GM12892 (cell line): ENCODE results near the gene B3GALT6.

Source experiments
- DNase-seq: peaks from one replicate; pipeline ENCODE4 v3.0.0; 2011; ENCODE audit not compliant: insufficient read length
- FAIRE-seq: peaks from 2 replicates; lab custom pipeline; 2011; peaks lifted over from hg19 to GRCh38; lab: Jason Lieb, UNC
- POLR2A ChIP-seq: IDR thresholded peaks from 2 replicates; pipeline ENCODE4 v1.6.1; 2011; ENCODE audit warnings: low read depth, low read length, control low read depth
- POLR2AphosphoS5 ChIP-seq: IDR thresholded peaks from 2 replicates; pipeline ENCODE4 v1.6.1; 2011; ENCODE audit warnings: low read depth, low read length, control low read depth
- TAF1 ChIP-seq: IDR thresholded peaks from 2 replicates; pipeline ENCODE4 v1.6.1; 2011; ENCODE audit warnings: low read depth, mild to moderate bottlenecking, control low read depth, low read length, borderline replicate concordance

Gene B3GALT6

GRCh38 chr1:1270813-1271212, 38.8 kb downstream of the B3GALT6 start:
- DNase-seq (no peak), FAIRE-seq (no peak)
- TF ChIP-seq POLR2A (no peak), POLR2AphosphoS5 (no peak), TAF1 (no peak)

DNA sequence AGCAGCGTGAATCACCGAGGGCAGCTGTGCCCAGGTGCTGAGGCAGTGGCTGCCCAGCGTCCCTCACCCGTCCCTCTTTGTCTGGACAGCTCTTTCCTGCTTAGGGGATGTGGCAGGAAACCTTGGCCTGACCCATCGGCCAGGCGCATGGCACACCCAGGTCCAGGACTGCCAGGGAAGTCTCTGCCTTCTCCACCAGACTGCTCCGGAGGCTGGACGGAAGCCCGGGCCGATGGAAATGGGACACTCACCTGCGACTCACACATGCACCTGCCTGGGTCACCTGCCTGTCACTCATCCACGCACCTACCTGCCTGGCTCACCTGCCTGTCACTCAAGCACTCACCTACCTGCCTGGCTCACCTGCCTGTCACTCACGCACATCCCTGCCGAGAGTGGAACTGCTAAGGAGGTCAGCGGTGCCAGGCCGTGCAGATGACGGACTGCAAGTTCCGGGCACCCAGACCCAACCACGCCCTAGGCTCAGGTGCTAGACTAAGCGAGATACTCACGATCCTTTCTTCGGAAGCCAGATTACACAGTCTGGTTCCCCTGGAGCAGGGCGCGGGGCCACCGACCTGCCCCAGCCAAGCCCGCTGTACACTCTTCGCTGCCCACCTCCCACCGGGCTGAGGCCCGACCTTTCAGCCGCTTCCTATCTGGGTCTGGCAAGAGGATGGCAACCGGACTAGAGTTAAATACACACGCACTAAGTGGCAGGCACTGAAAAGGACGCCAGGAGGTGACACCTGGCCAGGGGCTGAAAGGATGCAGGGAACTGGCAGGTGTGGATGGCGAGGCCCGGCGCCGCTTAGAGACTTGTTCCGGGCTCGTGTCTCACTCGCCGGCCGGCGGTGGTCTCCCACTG, 40.5 kb downstream of the B3GALT6 start:
- DNase-seq = no peak
- no peak for TF ChIP-seq TAF1
- no peak for TF ChIP-seq POLR2AphosphoS5
- no peak for TF ChIP-seq POLR2A
- FAIRE-seq = peak; percentile 78

GRCh38 chr1:1273209-1273511, 41.1 kb downstream of the B3GALT6 start:
- no peak for DNase-seq
- TF ChIP-seq POLR2AphosphoS5 (no peak), TAF1 (no peak), POLR2A (no peak)
- no peak for FAIRE-seq

DNA sequence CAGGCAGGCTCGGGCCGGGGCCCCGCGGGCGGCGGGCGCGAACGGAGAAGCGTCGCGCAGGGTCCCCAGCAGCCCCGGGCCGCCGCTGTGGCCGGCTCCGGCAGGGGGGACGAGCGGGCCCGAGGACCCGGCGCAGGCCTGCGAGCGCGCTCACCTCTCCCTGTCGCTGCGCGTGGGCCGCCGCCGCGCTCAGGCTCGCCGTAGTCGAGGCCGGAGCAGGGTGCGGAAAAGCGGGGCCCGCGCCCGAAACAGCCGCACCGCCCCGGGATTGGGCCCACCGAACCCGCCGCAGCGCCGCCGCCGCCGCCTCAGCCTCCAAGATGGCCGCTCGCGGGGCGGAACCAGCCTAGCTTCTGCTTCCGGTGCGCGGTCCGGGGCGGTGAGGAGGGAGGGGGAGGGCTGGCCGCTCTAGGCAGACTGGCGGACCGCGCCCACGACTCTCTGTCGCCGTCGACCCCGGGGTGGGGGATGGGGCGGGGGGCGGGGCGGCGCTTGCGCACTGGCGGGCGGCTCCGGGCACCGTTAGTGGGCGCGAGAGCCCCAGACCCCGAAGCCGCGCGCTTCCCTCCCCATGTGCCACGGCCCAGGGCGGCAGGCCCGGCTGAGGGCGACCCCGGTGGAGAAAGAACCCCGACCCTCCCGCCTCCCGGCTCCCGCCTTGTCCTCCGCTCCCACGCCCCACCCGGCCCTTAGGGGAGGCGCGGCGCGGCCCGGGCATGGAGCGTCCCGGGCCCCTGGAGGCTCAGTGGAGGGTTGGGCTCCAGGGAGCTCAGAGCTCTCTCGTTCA, 41.7 kb downstream of the B3GALT6 start, which contains the start of gene UBE2J2:
Gene UBE2J2, minus strand, starts transcription at position 343 of the 787 bp plus-strand sequence. CDS start 5,862 bp downstream, outside the sequence.
- TF ChIP-seq POLR2A (peak; percentile 70; the same call in 1 of the 2 replicates), POLR2AphosphoS5 (no peak), TAF1 (0 out of 2 replicates have a peak, but pooled peaks have one; percentile 38)
- FAIRE-seq (peak; percentile 95), DNase-seq (peak; percentile 98)

DNA sequence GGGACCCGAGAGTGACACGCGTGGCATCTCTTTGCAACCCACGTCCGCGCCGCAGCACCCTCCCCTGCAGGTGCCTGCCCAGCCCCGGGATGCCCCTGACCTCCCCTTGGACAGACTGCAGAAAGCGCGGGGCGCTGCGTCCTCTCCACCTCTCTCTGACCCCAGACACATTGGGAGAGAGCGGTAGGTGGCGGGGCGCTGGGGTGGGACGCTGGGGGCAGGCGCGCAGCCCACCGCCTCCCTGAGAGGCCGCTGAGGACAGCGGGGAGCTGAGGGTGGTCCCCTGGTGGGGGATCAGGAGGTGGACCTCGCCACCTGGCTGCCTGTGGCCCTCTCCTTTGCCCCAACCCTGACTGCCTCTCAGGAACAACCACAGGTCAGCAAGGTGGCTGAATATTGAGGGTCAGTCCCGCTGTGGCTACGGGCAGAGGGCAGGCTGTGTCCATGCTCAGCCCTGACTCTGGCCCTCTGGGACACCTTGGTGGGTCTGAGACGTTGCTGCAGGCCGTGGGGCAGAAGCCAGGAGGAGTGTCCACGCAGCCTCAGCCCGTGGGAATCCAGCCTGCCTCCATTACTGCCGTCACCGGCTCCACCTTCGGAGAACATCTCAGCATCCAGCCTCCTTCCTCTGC, 42.4 kb downstream of the B3GALT6 start:
- peak; percentile 64 for FAIRE-seq
- DNase-seq = no peak
- TF ChIP-seq TAF1 = no peak
- TF ChIP-seq POLR2AphosphoS5 = no peak
- no peak for TF ChIP-seq POLR2A

DNA sequence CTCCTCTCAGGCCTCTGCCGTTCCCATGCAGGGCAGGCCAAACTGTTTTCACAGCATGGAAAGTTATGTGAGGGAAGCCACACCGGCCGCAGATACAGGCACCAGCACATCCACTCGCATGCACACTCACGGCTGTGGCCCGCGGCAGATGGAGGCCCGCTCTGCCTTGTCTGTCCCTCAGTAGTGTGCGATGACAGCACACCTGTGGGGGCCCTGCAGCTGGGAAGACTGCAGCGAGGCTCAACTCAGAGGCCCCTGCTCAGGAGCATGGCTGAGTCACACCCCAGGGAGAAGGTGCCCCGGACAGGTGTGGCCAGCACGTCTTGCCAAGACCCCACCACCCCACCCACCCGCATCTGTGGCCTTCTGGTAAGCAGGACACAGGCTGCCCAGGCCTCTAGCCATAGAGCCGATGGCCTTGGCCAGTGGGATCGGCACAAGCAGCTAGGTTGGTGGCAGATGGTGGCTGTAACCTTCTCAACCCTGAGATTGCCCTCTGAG, 42.9 kb downstream of the B3GALT6 start:
- FAIRE-seq = no peak
- no peak for TF ChIP-seq POLR2AphosphoS5
- no peak for TF ChIP-seq POLR2A
- TF ChIP-seq TAF1 = no peak

DNA sequence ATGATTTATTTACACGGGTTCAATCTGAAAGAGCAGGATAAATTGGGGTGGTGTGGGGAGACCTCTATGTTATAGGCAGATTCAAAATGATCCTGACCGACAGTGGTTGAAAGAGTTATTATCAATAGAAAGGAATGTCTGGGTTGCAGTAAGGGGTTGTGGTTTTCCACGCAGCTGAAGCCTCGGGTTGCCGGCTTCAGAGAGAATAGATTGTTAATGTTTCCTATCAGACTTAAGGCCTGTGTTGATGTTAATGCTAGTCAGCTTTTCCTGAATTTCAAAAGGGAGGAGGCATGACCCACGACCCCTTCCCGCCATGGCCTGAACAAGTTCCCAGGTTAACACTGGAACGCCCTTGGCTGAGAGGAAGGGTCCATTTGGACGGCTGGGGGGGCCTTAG, 43.8 kb downstream of the B3GALT6 start:
- FAIRE-seq = no peak
- DNase-seq = no peak
- no peak for TF ChIP-seq POLR2A
- TF ChIP-seq POLR2AphosphoS5 = no peak
- no peak for TF ChIP-seq TAF1

More for the DNA sequence above, 42.9 kb downstream of the B3GALT6 start:
- DNase-seq = no peak

DNA sequence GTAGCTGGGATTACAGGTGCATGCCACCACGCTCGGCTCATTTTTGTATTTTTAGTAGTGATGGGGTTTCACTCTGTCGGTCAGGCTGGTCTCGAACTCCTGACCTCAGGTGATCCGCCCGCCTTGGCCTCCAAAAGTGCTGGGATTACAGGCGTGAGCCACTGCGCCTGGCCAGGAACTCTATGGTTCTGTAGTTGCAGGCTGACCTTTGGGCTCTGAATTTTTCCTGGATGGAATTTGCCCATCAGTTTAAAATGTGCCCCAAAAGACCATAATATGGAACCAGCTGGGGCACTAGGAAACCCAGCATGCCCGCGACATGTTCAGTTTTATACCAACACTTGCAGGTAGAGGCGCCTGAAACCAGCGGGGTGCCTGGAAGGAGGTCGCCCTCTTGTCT, 46.6 kb downstream of the B3GALT6 start:
- FAIRE-seq (no peak), DNase-seq (no peak)
- no peak for TF ChIP-seq POLR2AphosphoS5
- TF ChIP-seq TAF1 = no peak
- no peak for TF ChIP-seq POLR2A

DNA sequence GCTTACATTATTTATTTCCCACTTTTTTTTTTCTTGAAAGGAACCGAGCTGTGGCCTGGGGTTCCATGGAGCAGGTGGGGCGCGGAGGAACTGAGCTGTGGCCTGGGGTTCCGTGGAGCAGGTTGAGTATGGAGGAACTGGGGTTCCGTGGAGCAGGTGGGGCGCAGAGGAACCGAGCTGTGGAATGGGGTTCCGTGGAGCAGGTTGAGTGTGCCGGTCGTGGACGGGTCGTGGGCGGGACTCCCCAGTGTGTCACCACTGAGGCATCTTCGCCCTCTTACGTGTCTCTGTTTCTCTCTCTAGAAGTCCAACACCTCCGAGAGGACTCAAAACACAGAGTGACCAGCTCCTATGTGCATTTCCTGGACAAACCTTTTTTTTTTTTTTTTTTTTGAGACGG, 47.0 kb downstream of the B3GALT6 start:
- TF ChIP-seq POLR2A (no peak), POLR2AphosphoS5 (no peak), TAF1 (no peak)
- DNase-seq (no peak), FAIRE-seq (no peak)

- DNase-seq = no peak
- no peak for FAIRE-seq
- no peak for TF ChIP-seq POLR2AphosphoS5
- no peak for TF ChIP-seq TAF1
- TF ChIP-seq POLR2A = no peak
Measured at GRCh38 chr1:1280782-1281481, 48.9 kb downstream of the B3GALT6 start.
